ENCODE data around the gene ADH5. TPM values are rescaled to one million over a fixed set of nuclear protein-coding genes. Genes with fewer than 3 reads are reported as not detected.

The ADH5 gene
- total and polyA plus RNA-seq, 9 of the 15 experiments (the other 6 are each of a cell fraction or from before 2014, with no cell fraction given): 115 to 310 (median 200) TPM

- no peak for FAIRE-seq
- no peak overlapping the region for H3K4me3 ChIP-seq
These were observed 15.6 kb upstream of the ADH5 start for GRCh38 chr4:99104153-99104552.

More at GRCh38 chr4:99104153-99104552, 15.6 kb upstream of the ADH5 start:
- Histone ChIP-seq H3K27ac (ENCODE audit: extremely low read depth, low read depth, low read length) (no peak overlapping the region), H2AFZ (ENCODE audit: low read depth, low read length) (no peak overlapping the region), H3K36me3 (ENCODE audit: control insufficient read depth, insufficient read depth, low read length) (no peaks in the 10 kb centered on the region), H3K79me2 (ENCODE audit: control insufficient read depth, insufficient read depth, low read length) (no peaks in the 10 kb centered on the region; the same call in 2 of the 3 replicates), H3K4me2 (ENCODE audit: insufficient read depth, low read length) (no peak overlapping the region), H3K9me1 (ENCODE audit: control insufficient read depth, insufficient read depth, low read length) (no peaks in the 10 kb centered on the region), H4K20me1 (replicated peaks; ENCODE audit: control insufficient read depth, insufficient read depth, low read length) (no peaks in the 10 kb centered on the region), H3K27me3 (ENCODE audit: control insufficient read depth in 2 of 2, insufficient read depth in 2 of 2, low read length in 2 of 2) (no peaks in the 10 kb centered on the region), H3K4me1 (replicated peaks in 1 of 2; ENCODE audit: control insufficient read depth in 2 of 2, insufficient read depth in 2 of 2, low read length in 2 of 2) (peaks cover 0 to 4% of the 10 kb centered on the region in 2 experiments; a peak in 3 of 5 replicates), H3K9me3 (replicated peaks; ENCODE audit: control insufficient read depth, insufficient read depth, low read depth, low read length) (no peaks in the 10 kb centered on the region), H3K9ac (ENCODE audit: insufficient read depth in 1 of 2, low read depth in 2 of 2, low read length in 2 of 2) (no peak overlapping the region)
- BruUV-seq (replicated peaks): no TSS peak
- DNase-seq (ENCODE audit: extremely low read depth in 1 of 4, low spot score in 3 of 4): no peak
- intact Hi-C loops (cut with micrococcal nuclease) (no loop called here), in situ Hi-C loops (cut with MboI) (no loop called here)
- ChIA-PET CTCF (ENCODE audit: low intra/inter-chr PET ratio) (no interaction called here), POLR2A (no interaction called here)
- ATAC-seq: no peak
- WGBS (ENCODE audit: insufficient coverage, low coverage, missing lambda C conversion rate): 18% methylated on average over 1 of the region's 1 CpG
- TF ChIP-seq ZBTB7A (IDR thresholded peaks at IDR 0.05; ENCODE audit: borderline replicate concordance, control insufficient read depth, low read depth, low read length) (no peak), ZNF77 (CRISPR knock-in tag; IDR thresholded peaks at IDR 0.05) (no peak), SLC30A9 (CRISPR knock-in tag; IDR thresholded peaks at IDR 0.05) (no peak), ZBTB49 (CRISPR knock-in tag; IDR thresholded peaks at IDR 0.05; ENCODE audit: borderline replicate concordance) (no peak), MYC (IDR thresholded peaks at IDR 0.05; ENCODE audit: low read depth, low read length) (no peak), MYC (CRISPR knock-in tag; IDR thresholded peaks at IDR 0.05; ENCODE audit: borderline replicate concordance, low read depth) (no peak), CHD7 (IDR thresholded peaks at IDR 0.05; ENCODE audit: low read depth, low read length) (no peak), PHF20 (IDR thresholded peaks at IDR 0.05; ENCODE audit: partially characterized antibody) (no peak)
